SIG-M5 treated with dmso at 0.1 percent for 504 hours (cell line): ENCODE results near the gene MINDY4.

Experiments used
- DNase-seq: peaks from one replicate; lab custom pipeline; 2025; ENCODE audit not compliant: unreplicated experiment; lab: John Stamatoyannopoulos, UW

MINDY4 gene

GRCh38 chr7:30771880-30772425 lies 736 bp downstream of the MINDY4 start:
- DNase-seq, result no peak

GRCh38 chr7:30772984-30773383 lies 1.8 kb downstream of the MINDY4 start:
- no peak for DNase-seq

- no peak for DNase-seq
These were observed 4.8 kb downstream of the MINDY4 start for GRCh38 chr7:30775992-30776391.

- no peak for DNase-seq
These were observed 5.8 kb downstream of the MINDY4 start for GRCh38 chr7:30776971-30777370.

GRCh38 chr7:30778255-30779025 lies 7.2 kb downstream of the MINDY4 start:
- DNase-seq, result peak; percentile 31

- no peak for DNase-seq
These were observed 8.4 kb downstream of the MINDY4 start for GRCh38 chr7:30779574-30779973.

GRCh38 chr7:30780941-30781340 lies 9.7 kb downstream of the MINDY4 start:
- no peak for DNase-seq

GRCh38 chr7:30782690-30783089 lies 11.5 kb downstream of the MINDY4 start:
- DNase-seq, result no peak

- no peak for DNase-seq
These were observed 14.6 kb downstream of the MINDY4 start for GRCh38 chr7:30785786-30786185.

- peak; percentile 66 for DNase-seq
These were observed 16.3 kb downstream of the MINDY4 start for GRCh38 chr7:30787486-30787885.

- DNase-seq, result no peak
These were observed 17.6 kb downstream of the MINDY4 start for GRCh38 chr7:30788640-30789333.

- DNase-seq, result peak; percentile 22
These were observed 18.1 kb downstream of the MINDY4 start for GRCh38 chr7:30789334-30789711.

GRCh38 chr7:30790356-30790755 lies 19.1 kb downstream of the MINDY4 start:
- no peak for DNase-seq

GRCh38 chr7:30791114-30791513 lies 19.9 kb downstream of the MINDY4 start:
- no peak for DNase-seq

- DNase-seq, result no peak
These were observed 24.1 kb downstream of the MINDY4 start for GRCh38 chr7:30795161-30795948.

- DNase-seq, result no peak
These were observed 25.1 kb downstream of the MINDY4 start for GRCh38 chr7:30796105-30796869.

- no peak for DNase-seq
These were observed 26.2 kb downstream of the MINDY4 start for GRCh38 chr7:30797176-30798040.

- DNase-seq, result peak; percentile 9
These were observed 28.2 kb downstream of the MINDY4 start for GRCh38 chr7:30799206-30799975.
